ENCODE data around the gene FBXL19. TPM values are rescaled to one million over a fixed set of nuclear protein-coding genes. Genes with fewer than 3 reads are reported as not detected.

The FBXL19 gene
- total and polyA plus RNA-seq, 9 of the 15 experiments (the other 6 are each of a cell fraction or from before 2014, with no cell fraction given) = 0.13 to 48.0 (median 13.5) TPM; not detected in 1

DNA sequence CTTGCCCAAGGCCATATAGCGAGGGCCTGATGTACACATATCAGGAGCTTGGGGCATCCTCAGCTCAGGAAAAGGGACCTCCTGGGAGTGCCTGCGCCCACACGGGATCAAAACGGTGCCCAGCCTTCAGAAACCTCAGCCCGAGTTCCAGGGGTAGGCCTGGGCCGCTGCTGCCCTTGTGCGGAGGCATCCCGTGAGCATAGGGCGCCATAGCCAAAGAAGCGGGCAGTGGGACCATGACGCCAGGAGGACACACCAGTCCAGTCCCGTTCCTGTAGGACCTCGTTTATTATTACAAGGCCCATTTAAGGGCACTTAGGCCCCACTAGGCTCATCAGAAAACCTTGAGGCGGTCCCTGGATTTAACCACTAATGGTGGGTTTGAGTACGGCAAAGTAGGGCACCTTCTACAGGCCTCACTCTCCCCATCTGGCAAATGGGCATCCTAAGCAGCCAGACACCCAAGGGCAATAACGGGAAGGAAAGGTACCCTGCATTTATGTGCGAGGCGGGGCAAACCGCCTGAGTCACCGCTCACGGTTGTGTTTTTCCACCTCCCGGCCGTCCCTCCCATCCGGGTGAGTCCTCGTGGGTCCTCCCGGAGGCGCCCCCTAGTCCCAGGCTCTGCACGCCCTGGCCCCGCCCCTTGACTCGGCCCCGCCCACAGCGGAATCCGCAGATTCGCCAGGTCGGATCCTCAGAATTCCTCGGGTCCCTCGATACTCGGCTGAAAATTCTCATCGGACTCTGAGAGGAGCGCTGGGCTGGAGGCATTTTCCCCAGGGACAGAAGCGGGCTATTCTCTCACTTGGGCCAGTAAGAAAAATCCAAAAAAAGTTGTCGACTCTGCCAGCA, 33.5 kb downstream of the FBXL19 start:
- Histone ChIP-seq H3K36me3 (ENCODE audit: control insufficient read depth, insufficient read depth, low read length) (peaks cover 39% of the 10 kb centered on the region), H3K4me2 (ENCODE audit: insufficient read depth, low read length) (peak overlapping the region; percentile 95), H4K20me1 (replicated peaks; ENCODE audit: control insufficient read depth, insufficient read depth, low read length) (peaks cover 6% of the 10 kb centered on the region), H3K27me3 (ENCODE audit: control insufficient read depth in 2 of 2, insufficient read depth in 2 of 2, low read length in 2 of 2) (no peaks in the 10 kb centered on the region), H3K9ac (ENCODE audit: insufficient read depth in 1 of 2, low read depth in 2 of 2, low read length in 2 of 2) (peak overlapping the region; percentile 100), H2AFZ (ENCODE audit: low read depth, low read length) (peak overlapping the region; percentile 98), H3K9me3 (replicated peaks; ENCODE audit: control insufficient read depth, insufficient read depth, low read depth, low read length) (no peaks in the 10 kb centered on the region), H3K9me1 (ENCODE audit: control insufficient read depth, insufficient read depth, low read length) (peaks cover 4% of the 10 kb centered on the region), H3K4me1 (replicated peaks in 1 of 2; ENCODE audit: control insufficient read depth in 2 of 2, insufficient read depth in 2 of 2, low read length in 2 of 2) (peaks cover 28 to 35% of the 10 kb centered on the region in 2 experiments; a peak in 4 of 5 replicates), H3K79me2 (ENCODE audit: control insufficient read depth, insufficient read depth, low read length) (peaks cover 36% of the 10 kb centered on the region), H3K27ac (ENCODE audit: extremely low read depth, low read depth, low read length) (peak overlapping the region; percentile 99), H3K4me3 (peak overlapping the region; percentile 96)
- intact Hi-C loops (cut with micrococcal nuclease) (loop anchor here (10.0 kb wide), 2 partner anchors 138 to 498 kb away; partner anchors contain the start of genes ARMC5 and VKORC1), in situ Hi-C loops (cut with MboI) (loop anchor here (10.0 to 25.0 kb wide), 2 partner anchors 738 to 905 kb away; partner anchors contain the start of gene ZNF267)
- POLR2A ChIA-PET = interaction anchor here (0.6 to 1.0 kb wide), 5 partner anchors 166 to 905 kb away, joined by 3 read pairs; no protein-coding TSS in a partner anchor
- peak; percentile 95 for FAIRE-seq
- peak; percentile 85 for ATAC-seq
- 25% methylated on average over 37 of the region's 42 CpGs for WGBS (ENCODE audit: insufficient coverage, low coverage, missing lambda C conversion rate)
- peak; percentile 84 to 94 (median 90) for DNase-seq (ENCODE audit: extremely low read depth in 1 of 4, low spot score in 3 of 4)
- BruUV-seq (replicated peaks) = TSS peak; percentile 90
- CTCF ChIA-PET (ENCODE audit: low intra/inter-chr PET ratio) = no interaction called here
- TF ChIP-seq, protein P1, sequence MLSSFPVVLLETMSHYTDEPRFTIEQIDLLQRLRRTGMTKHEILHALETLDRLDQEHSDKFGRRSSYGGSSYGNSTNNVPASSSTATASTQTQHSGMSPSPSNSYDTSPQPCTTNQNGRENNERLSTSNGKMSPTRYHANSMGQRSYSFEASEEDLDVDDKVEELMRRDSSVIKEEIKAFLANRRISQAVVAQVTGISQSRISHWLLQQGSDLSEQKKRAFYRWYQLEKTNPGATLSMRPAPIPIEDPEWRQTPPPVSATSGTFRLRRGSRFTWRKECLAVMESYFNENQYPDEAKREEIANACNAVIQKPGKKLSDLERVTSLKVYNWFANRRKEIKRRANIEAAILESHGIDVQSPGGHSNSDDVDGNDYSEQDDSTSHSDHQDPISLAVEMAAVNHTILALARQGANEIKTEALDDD (IDR thresholded peaks at IDR 0.05) = no peak
- TF ChIP-seq, protein P2, sequence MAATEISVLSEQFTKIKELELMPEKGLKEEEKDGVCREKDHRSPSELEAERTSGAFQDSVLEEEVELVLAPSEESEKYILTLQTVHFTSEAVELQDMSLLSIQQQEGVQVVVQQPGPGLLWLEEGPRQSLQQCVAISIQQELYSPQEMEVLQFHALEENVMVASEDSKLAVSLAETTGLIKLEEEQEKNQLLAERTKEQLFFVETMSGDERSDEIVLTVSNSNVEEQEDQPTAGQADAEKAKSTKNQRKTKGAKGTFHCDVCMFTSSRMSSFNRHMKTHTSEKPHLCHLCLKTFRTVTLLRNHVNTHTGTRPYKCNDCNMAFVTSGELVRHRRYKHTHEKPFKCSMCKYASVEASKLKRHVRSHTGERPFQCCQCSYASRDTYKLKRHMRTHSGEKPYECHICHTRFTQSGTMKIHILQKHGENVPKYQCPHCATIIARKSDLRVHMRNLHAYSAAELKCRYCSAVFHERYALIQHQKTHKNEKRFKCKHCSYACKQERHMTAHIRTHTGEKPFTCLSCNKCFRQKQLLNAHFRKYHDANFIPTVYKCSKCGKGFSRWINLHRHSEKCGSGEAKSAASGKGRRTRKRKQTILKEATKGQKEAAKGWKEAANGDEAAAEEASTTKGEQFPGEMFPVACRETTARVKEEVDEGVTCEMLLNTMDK (IDR thresholded peaks at IDR 0.05; ENCODE audit: borderline replicate concordance, insufficient read depth, low read depth, low read length, poor library complexity, severe bottlenecking) = peak; percentile 82
- TF ChIP-seq, protein P3, sequence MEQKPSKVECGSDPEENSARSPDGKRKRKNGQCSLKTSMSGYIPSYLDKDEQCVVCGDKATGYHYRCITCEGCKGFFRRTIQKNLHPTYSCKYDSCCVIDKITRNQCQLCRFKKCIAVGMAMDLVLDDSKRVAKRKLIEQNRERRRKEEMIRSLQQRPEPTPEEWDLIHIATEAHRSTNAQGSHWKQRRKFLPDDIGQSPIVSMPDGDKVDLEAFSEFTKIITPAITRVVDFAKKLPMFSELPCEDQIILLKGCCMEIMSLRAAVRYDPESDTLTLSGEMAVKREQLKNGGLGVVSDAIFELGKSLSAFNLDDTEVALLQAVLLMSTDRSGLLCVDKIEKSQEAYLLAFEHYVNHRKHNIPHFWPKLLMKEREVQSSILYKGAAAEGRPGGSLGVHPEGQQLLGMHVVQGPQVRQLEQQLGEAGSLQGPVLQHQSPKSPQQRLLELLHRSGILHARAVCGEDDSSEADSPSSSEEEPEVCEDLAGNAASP (IDR thresholded peaks at IDR 0.05) = no peak
- TF ChIP-seq ZBTB7A (IDR thresholded peaks at IDR 0.05; ENCODE audit: borderline replicate concordance, control insufficient read depth, low read depth, low read length) (peak; percentile 88), TCF7 (IDR thresholded peaks at IDR 0.05; ENCODE audit: borderline replicate concordance) (no peak), ARNT (IDR thresholded peaks at IDR 0.05) (peak in 1 of 2 experiments; percentile 21; a peak in 2 of 4 replicates), ZBED1 (IDR thresholded peaks at IDR 0.05) (0 out of 2 replicates have a peak, but pooled peaks have one; percentile 30), NFRKB (IDR thresholded peaks at IDR 0.05; ENCODE audit: low read depth) (0 out of 2 replicates have a peak, but pooled peaks have one; percentile 34), ADNP (tag; IDR thresholded peaks at IDR 0.05) (peak; percentile 98), GATAD2A (IDR thresholded peaks at IDR 0.05) (no peak), PHF8 (IDR thresholded peaks at IDR 0.05; ENCODE audit: borderline replicate concordance, low read length) (no peak)
- TF ChIP-seq, protein P4, sequence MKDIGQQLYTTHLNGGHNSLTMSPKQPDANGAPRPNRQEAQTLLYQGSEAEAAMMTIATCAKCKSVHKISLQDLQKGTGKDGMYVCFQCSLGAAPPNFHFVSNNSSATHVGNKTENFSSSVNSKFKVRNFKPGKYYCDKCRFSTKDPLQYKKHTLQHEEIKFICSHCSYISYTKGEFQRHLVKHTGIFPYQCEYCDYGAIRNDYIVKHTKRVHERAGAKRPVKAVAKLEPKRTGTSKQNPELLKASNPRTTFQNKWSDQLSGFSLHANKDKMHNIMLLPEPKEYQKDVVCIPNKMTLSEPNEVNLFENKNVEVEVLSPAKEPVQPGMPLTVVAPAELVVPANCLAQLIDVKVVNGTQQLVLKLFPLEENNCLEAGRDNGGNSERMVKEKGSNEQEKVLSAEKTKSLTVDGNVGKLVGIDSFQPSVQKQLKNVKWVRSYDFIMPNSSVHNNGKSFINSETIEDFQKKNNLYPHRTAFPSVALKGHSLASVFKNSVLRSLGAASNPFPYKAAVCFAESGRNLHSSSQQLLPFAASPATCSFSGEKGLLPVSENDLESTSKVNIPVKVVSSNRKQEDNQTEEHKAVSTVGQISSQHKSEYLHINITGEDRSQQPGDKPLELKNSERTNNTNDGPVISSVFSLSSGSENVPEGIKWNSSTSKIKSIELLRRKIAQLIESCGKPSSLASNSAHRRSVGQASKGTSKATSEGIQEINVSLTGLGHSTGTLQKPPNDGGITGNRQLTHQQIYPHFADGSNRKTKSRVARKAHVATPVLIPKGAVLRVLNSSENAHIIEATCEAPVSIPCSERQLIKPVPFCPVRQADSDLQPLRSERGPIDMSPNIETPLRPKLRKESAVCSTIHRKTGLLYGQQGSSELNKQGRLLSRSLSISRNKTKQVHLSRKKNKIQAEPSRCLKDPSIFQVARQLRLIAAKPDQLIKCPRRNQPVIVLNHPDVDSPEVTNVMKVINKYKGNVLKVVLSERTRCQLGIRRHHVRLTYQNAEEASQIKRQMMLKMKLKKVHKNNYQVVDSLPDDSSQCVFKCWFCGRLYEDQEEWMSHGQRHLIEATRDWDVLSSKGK (CRISPR knock-in tag; IDR thresholded peaks at IDR 0.05) = peak; percentile 37; the same call in 1 of the 2 replicates

Measured in K562 (cell line).